ENCODE data around the gene TCEAL6.
"Not testable (repeated sequence)": the region's sequence is repeated elsewhere in the genome, so short reads cannot be mapped to it uniquely, and the experiment has no call there.

TCEAL6 gene

DNA sequence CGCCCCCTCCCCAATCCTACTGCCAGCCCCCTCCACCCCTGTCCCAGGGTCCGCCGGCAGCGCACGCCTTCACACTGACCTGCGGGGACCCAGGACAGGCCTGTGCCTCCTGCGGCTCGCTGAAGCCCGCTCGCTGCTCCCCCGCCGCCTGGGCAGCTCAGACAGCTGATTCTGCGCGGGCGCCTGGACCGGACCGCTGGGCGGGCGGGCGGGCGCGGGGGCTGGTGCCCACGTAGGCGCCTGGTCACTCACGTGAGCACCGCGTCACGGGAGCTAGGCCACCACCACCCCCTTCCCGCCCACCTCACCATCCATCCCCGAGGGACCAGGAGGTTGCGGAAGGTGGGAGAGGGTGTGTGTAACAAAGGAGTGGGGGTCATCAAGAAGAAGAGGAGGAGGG is at the start of gene TCEAL6:
TSS of gene TCEAL6 (minus strand) at position 208 of the 400 bp plus-strand sequence.
- not testable (repeated sequence) for DNase-seq

DNA sequence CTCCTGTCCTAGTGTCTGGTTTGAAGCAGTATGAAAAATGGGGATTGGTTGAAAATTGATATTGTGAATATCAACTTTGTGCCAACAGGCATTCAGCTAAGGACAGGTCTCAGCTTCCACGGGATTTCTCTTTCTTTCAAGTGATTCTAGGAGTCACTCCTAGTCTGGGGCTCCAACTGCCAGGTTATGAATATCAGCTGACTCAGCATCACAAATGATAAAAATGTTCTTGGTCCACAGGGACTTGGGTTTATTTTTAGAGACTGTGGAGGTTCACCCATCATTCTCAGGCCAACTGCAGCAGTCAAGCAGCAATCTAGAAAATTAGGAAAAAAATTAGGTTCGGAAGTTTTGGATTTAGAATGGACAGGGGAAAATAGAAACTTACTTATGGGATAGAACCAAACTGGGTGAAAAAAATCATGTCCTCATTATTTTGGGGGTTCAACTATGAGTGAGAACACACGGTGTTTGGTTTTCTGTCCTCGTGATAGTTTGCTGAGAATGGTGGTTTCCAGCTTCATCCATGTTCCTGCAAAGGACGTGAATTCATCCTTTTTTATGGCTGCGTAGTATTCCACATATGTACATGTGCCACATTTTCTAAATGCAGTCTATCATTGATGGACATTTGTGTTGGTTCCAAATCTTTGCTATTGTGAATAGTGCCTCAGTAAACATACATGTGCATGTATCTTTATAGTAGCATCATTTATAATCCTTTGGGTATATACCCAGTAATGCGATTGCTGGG is 43.9 kb upstream of the TCEAL6 start:
- DNase-seq, result no peak

DNA sequence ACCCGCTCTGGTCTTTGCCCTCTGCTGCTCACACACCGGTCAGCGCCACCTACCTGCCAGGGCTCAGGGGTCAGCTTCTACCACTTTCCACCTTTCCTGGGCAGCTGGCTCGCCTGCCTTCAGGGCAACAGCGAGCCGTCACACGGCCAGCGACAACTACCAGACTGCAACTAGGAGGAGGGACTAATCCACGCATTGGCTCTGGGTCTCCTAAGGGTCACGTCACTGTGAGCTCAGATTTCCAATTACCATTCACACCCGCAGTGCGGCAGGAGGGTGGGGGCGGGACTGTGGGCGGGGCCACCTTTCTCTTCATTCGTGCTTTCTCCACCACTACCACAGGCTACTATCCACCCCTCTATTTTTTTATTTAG is 13.5 kb upstream of the TCEAL6 start, which contains the start of gene BEX5:
TSS of gene BEX5 (minus strand) at position 172 of the 374 bp plus-strand sequence. CDS start 1,712 bp downstream, outside the sequence.
- peak; percentile 54 for DNase-seq

DNA sequence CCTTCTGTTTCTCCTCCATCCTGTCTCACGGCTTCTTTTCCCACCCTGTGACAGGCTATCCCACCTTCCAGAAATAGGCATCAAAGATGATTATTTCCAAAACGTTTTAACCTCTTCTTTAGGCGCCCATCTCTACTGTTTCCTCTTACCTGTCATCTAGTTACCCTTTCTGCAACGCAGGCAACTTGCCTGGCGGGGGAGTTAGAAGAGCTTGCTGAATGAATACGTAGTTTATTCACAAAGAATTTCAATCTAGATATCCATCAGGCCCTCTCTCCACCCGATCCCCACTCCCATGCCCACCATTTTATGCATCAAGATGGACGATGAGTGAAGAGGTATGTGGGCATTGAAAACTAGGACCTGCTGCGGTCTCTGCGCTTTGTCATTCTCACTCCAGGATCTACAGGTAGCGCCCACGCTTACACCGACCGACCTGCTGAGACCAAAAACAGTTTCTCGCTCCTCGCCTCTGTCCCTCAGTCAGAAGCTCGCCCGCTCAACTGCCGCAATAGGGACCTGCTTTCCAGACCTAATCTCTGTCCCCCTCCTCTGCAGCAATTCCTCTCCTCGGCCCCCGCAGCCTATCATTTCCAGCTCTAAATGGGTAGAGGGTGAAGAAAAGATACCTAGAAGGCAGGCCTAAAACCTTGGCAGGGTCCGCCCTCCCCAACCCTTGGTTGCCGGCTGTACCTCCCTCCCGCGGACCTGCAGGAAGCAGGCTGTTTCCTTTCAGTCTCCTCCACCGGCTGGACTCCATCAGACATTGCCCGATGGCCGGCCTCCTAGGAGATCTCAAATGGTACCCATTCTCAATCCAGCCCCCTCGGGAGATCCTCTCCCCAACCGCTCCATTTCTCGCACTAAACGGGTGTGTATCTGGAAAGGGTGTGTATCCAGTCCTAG is 12.9 kb upstream of the TCEAL6 start:
- no peak for DNase-seq

DNA sequence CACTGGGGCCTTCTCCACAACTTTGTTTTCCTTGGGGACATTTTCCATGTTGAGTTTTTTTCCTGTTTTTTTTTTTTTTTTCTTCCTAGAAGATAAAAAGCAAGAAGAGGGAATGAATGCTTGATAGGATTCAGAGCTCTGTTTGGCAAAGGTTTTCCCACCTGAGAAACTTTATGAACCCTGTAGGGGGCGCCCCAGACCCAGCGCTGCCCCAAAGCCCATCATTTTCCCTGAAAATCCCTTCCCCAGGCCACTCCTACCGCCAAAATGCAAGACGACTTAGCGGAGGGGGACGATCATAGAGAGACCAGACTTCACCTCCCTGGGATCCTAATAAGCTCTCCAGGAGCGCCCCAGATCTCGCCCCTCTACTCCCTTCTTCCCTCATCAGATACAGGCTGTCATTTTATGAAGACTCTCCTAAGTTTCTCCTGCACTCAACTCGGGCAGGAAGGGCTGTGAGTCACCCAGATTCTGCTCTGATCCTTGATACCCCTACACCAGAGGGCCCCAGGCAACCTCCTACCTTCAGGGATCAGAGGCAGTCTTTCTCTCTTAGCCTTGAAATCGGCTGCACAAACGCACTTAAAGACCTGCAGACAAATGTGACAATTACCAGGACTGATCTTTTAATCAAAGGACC is 12.1 kb upstream of the TCEAL6 start:
- DNase-seq, result no peak

DNA sequence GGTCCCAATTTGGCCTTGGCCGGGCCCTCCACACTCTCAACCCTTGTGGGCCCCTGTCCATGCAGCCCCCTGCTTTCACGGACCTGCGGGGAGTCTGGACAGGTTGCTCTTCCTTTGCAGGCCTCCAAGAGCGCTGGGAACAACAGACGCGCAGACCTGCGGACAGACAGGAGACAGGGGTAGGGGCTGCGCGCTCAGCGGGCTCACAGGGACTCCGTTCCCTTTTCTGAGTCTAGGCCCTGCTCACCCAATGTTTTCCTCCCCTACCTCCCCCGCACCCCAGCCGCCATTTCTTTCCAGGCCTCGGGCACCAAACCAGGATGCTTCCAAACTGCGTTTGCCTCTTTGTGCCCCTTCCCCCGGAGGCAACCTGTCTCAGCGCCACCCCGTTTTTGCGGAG is 650 bp downstream of the TCEAL6 start:
- DNase-seq, result not testable (repeated sequence)

DNA sequence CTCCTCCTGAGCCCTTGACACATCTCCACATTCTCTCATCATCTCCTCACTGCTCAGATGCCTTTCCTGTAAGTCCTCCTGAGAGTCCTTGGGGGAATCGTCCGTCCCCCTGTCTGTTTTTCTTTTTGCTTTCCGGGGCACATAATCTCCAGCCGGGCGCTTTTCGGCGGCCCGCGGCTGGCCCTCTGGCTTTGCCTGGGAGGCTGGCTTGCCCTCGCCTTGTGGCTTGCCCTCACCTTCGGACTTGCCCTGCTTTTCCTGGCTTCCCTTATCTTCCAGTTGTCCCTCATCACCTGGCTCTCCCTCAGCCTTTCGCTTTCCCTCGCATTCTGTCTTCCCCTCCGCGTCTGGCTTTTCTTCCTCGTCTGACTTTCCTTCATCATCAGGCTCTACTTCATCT is 1.4 kb downstream of the TCEAL6 start:
- not testable (repeated sequence) for DNase-seq

DNA sequence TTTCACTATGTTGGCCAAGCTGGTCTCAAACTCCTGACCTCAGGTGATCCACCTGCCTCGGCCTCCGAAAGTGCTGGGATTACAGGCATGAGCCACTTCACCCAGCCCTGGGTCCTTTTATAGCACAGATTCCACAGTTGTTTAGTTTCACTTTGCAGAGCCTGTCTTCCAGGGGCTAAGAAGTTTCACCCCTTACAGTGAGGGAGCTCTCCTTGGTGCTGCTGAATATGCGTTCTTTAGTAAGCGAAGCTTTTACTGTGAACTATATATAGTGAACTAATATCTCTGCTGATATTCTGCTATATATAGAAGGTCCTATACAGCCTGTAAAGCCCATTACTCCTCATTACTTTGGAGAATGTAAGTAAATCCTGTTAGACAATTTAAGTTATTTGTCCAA is 4.2 kb downstream of the TCEAL6 start:
- DNase-seq, result no peak

DNA sequence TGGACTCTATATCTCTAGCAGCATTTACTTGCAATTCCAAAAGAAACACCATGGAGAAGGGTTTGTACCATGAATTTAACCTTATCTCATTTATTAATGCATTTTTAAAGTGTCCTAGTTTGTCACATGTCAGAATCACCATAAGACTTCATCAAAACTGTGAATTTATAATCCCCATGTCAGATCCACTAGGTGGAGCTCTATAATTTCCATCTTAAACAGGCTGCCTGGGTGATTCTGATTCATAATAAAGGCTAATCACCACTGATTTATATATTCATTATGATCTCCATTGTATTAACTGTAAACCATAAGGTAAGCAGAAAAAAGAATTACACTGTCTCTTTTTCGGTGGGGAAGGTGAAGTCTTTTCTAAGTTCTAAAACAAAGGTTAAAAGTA is 12.8 kb downstream of the TCEAL6 start:
- DNase-seq, result no peak

DNA sequence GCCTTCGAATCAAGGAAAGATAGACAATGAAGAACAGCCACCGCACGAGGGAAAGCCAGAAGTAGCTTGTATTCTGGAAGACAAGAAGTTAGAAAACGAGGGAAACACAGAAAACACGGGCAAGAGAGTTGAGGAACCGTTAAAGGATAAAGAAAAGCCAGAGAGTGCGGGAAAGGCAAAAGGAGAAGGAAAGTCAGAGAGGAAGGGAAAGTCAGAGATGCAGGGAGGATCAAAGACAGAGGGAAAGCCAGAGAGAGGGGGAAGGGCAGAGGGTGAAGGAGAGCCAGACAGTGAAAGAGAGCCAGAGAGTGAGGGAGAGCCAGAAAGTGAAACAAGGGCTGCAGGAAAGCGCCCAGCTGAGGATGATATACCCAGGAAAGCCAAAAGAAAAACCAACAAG is 15.4 kb downstream of the TCEAL6 start:
- no peak for DNase-seq

DNA sequence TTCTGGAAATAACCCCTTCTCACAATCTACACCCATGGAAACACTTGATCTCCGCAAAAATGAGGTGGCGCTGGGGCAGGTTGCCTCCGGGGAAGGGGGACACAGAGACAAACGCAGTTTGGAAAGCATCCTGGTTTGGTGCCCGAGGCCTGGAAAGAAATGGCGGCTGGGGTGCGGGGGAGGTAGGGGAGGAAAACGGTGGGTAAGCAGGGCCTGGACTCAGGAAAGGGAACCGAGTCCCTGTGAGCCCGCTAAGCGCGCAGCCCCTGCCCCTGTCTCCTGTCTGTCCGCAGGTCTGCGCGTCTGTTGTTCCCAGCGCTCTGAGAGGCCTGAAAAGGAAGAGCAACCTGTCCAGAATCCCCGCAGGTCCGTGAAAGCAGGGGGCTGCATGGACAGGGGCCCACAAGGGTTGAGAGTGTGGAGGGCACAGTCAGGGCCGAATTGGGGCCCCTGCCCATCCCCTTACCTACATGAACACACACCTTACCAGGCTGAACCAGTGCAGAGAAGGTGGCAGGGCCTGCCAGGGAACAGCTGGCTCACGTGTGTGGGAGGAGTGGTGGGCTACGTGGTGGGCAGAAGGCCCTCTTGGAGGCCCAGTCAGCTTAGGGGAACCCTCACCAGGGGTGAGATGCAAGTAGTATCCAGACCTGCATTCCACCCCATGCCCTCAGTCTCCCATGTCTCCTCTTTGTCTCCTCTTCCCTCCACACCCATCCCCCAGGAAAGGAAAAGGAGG is 16.0 kb downstream of the TCEAL6 start:
- not testable (repeated sequence) for DNase-seq

DNA sequence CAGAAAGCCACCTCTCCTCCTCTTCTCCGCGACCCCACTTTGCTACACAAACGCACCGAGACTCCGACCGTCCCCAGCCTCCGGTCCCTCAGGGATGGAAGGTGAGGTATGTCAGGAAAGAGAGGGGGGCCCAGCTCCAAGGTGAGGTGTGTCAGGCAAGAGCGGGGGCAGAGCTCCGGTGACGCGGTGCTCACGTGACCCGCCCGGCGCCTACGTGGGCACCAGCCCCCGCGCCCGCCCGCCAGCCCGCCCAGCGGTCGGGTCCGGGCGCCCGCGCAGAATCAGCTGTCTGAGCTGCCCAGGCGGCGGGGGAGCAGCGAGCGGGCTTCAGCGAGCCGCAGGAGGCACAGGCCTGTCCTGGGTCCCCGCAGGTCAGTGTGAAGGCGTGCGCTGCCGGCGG is 16.8 kb downstream of the TCEAL6 start, which contains the start of gene TCEAL2:
TSS of gene TCEAL2 (plus strand) at position 244 of the 400 bp plus-strand sequence. CDS start 1,152 bp downstream, outside the sequence.
- not testable (repeated sequence) for DNase-seq

DNA sequence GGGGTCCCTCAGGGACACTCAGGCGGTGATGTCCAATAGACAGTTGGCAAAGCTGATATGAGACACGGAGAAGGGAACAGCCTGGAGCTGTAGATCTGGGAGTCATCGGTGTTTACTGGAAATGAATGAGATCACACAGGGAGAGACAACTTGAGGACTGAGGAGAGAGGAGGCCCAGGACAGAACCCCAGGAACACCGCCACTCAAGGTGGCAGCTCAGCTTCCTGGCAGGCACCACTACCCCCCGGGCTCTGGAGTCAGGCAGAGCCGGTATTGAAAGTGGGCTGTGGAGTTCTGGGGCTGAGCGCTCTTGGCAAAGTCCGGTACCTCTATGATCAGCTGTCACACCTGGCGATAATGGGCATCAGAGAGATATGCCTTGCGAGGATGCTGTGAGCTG is 17.3 kb downstream of the TCEAL6 start:
- not testable (repeated sequence) for DNase-seq

DNA sequence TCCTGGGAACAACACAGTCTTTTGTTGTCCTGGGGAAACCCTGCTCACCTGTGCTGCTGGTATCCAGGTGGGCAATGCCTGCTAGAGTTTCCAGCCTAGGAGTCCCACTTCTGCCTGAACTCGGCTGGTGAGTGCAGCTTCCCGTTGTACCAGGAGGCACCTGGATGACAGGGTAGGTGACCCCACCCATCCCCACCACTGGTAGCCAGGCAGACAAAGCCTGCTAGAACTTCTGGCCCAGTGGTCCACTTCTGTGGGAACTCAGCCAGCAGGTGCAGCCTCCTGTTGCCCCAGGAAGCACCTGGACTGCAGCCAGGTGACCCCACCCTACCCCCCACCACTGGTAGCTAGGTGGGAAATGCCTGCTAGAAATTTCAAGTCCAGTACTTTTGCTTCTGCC is 26.5 kb downstream of the TCEAL6 start:
- no peak for DNase-seq

DNA sequence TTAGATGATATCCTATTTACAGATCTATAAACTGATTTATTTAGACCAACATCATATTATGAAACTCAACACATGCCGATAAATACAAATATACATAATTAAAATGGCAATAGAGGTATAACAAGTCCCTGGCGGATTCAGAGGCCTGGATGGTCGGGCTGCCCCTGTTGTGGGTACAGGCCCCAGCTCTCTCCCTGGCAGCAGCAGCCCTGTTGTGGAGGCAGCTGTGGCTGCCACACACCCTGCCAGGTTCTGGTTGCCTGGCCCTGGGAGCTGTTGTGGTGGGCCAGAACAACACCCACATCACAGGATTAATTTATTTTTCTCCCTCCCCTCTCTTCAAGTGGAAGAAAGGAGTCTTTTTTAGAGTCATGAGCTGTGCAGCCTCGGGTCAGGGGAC is 28.9 kb downstream of the TCEAL6 start:
- no peak for DNase-seq

Measured in NCI-H2029 (cell line).